ENCODE results near the gene TARBP2.
"Not testable (repeated sequence)": the region's sequence is repeated elsewhere in the genome, so short reads cannot be mapped to it uniquely, and the experiment has no call there.

The TARBP2 gene

DNA sequence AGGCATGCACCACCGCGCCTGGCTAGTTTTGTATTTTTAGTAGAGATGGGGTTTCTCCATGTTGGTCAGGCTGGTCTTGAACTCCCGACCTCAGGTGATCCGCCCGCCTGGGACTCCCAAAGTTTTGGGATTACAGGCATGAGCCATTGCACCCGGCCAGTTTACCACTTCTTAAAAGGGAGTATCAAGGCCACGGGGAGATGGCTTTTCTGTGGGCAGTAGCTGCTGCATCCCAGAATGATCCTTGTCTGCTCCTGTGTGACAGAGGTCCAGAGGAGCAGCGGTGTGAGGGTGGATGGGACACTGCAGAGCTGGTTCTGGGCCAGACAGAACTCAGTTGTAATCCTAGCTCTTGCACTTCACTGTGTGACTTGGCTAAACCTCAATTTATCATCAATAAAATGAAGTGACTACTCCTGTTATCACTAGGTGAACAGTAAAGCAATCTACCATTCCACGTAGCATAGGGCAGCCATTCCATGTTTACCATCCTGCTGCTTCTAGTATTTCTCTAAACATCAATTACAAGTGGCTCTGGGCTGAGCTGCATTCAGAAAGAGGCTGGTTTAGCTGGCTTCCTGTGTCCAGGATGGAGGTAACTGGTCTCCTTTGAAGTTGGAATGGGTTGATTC, 9.2 kb downstream of the TARBP2 start:
- DNase-seq, result no peak

DNA sequence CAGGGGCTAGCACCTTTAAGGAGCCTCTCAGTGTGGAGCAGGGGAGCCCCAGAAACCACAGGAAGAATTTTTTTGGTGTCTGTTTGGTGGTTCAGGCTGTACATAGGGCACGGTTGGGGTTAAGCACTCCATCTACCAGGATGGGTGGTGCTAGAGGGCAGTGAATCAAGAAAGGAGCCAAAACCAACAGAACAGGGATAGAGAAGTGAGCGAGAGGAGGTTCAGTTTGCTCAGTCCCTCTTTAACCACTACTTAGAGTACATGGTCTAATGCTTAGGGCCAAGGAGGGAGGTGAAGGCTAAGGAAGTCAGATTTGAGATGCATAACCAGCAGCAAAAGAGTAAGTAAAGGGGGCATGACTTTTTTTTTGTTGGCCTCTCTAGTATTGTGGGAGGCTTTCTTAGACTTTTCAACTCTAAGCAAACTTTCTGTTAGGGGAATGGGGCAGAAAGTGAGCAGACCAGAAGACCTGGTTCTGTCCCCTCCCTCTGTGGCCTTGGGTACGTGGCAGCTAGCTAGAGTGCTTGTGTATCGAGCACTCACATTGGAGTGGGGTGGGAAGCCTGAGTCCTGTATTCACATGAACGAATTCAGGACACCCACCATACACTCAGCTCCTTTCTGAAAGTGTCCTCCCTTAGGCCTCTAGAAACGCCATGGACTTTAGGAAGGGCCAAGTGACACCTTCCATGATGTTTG, 12.8 kb downstream of the TARBP2 start:
- DNase-seq, result no peak

DNA sequence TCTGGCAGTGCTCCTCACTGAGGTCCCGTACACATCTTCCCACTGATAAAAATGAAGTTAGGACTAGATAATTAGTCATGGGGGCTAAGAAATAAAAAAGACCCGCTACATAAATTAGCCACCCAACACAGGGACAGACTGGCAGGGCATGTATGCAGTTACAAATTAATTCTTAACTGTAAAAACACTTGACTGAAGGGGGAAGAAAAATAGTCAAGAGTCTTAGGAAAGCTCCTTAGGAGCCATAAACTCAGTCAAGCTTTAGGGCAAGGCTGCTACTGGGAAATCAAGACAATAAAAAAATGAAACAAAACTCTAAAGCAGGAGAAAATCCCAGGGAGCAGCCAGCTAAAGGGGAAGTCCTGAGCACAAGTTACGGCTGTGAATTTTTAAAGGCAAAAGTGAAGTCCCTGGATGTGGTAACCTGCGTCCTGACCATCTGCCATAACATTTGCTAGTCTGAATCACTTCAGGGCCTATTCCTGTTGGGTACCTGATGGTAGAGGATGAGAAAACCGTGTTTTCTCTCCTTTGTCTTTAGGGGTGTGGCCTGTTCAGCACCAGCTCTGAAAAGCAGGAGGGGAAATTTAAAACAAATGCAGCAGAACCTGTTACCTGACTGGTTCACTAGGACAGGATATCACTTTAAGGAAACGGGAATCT, 13.7 kb downstream of the TARBP2 start:
- DNase-seq, result no peak

DNA sequence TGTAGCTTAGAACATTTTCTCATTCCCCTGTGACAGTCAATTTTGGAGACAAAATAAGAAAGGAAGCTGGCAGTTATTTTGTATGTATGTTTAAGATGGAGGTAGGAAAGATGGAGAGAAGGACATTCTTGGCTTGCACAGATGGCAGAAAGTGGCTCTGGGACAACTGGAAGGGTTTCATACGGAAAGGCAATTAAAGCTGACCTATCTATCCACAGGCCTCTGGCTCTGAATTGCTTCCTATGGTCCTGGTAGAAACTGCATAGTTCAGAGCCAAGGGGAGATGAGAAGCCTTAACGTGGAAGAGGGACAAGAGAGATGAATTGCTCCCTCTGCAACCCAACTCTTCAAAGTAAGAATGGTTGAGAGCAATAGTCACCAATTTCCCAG, 14.2 kb downstream of the TARBP2 start:
- DNase-seq, result no peak

DNA sequence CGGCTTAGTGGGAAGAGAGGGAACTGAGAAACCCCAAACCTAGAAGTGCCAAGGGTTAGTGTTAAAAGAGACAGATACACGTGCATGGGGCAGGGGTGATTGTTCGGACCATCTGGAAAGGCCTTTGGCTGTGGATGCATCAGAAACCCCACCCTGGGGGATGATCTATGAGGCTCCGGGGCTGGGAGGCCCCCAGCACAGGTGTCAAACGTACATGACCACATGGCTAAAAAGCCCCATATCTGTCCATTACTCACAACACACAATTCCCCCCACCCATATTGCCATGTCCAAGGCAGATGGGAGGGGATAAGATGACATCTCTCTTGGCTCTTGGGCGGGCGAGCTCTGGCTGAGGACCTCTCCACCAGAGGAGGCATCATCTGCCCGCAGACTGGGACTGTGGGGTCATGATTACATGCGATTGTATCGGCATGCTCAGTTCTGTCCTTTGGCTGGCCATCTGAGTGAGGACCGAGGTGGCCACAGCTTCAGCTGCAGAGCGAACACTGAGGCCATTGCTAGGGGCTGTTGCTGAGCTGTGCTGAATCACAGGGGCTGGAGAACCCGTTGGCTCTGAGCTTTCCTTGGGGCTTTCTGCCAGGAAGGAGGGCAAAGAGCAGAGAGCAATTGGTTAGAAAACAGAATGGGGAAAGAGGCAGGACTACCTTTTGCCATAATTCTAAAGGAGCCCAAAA, 15.8 kb downstream of the TARBP2 start:
- no peak for DNase-seq

DNA sequence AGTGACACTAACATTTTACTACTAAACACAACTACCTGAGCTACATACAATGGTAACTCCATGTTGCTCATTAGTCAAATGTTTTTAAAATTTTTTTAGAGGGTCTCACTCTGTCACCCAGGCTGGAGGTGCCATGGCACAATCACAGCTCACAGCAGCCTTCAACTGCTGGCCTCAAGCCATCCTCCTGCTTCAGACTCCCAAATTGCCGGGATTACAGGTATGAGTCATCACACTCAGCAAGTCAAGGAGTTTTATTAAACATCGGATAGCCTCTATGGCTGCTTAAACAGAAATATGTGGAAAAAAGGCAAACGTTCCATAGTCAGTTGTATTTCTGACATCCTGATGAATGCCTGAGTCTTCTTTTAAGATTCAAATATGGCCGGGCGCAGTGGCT, 17.3 kb downstream of the TARBP2 start:
- no peak for DNase-seq

DNA sequence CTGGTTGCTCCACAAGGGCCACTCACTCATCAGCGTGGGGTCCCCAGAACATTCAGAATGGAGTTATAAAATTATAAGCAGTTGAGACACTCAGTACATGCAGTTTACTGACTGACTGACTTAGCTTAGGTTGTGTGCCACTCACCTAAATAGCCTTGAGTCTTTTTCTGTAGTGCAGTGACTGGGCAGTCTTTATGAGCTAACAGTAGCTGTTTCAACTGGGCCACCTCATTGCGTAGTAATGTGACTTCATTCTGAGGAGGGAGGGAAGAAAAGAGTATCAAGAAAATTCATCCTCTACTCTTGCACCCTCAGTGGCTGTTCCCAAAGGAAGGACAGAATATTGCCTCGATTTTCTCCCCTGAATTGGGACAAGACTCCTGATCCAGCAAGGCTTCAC, 22.0 kb downstream of the TARBP2 start:
- DNase-seq, result no peak

DNA sequence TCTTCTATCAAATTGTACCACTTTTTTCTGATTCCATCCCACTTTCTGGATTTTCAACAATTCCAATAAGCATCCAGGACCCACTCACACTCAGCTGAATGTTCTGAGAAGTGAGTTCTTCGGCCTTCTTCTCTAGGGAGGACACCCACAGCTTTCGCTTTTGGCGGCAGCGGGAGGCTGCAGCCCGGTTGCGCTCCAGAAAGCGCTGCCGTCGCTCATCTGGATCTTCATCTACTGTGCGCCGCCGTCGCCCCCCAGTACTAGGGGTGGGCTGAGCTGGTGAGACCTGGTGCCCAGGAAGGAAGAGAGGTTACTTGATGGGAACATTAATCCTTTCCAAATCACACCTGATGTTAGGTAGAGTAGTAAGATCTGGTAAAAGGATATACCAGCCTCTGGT, 23.4 kb downstream of the TARBP2 start:
- DNase-seq, result no peak

DNA sequence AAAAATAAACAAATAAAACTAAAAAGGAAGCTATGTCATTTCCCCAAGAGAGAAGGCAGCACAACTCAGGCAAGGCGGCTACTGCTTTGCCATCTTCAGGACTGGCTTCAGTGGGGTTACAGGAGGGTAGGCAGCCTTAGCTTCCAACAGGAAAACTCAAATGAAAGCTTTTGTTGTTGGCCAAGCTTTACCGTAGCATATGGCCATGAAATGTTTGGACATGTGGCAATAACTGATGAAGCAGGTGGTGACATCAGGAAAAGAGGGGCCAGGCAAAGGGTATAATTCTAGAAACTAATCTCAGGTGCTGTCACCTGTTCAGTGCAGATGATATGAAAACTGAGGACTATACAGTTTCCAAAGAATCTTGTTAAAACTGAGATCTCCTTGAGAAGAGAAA, 29.0 kb downstream of the TARBP2 start:
- DNase-seq, result no peak

DNA sequence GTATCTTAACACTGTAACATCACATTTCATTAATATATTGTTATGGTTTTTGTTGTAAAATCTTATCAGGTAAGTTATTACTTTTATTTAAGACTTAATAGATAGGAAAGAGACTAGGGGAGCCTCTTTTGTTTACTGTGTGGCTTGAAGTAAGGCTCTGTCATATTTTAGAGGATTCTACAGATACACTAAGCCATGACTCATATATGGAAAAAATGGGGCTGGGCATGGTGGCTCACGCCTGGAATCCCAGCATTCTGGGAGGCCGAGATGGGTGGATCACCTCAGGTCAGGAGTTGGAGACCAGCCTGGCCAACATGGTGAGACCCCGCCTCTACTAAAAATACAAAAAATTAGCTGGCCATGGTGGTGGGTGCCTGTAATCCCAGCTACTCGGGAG, 29.8 kb downstream of the TARBP2 start:
- no peak for DNase-seq

DNA sequence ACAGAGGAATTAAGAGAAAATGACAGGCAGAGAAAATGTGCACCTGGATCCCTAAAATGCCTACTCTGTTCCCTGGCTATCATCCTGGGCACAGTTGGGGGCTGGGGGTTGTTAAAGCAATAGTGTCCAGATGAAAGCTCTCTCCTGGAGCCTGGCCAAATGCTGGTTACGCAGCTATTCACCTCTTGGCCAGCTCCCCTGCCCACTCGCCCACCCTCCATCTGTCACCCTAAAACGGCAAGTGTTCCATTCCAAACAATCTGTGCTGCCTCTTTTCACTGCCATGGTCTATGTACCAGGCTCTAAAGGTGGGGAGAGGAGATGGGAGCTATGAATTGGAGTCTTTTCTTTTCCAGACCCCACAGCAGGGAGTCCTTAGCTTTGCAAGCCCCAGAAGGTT, 30.9 kb downstream of the TARBP2 start:
- no peak for DNase-seq

DNA sequence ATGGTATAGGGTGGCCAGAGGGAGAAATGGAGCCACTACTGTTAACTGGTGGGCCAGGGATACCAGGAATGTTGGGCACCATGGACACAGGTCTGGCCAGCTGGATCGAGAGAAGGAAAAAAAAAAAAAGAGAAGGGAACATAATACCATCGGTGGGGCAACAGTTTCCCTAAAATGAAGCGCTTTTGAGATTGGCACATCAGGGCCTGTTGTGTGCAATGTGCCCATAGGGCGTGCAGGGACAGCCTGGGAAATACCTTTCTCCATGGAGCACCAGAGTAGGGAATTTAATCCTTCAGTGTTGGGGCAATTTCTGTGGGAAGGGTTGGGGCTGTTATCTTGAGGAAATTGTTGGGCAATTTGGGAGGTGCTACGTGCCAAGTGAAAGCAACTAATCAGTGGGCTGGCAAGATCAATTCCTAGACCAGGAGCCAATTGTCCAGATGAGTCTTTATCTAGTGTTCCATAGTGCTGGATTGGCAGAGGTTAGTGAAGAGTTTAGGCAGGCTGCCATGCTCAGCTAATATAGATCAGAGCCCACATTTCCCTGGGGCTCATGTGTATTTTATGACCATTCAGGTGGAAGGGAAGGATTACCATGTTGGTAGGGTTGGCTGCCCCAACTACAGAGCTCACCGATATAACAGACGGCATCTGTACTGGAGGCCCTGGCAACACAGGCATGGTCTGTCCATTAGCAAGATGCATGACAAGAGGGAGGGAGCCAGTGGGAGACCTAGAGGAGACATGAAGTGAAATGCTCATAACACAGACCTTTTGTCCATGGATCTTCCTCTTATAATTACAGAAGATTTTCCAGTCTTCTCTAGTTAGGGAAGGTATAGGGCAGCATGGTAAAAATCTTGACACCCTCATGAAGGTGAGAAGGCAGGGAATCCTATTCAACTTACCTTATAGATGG, 31.7 kb downstream of the TARBP2 start:
- no peak for DNase-seq

DNA sequence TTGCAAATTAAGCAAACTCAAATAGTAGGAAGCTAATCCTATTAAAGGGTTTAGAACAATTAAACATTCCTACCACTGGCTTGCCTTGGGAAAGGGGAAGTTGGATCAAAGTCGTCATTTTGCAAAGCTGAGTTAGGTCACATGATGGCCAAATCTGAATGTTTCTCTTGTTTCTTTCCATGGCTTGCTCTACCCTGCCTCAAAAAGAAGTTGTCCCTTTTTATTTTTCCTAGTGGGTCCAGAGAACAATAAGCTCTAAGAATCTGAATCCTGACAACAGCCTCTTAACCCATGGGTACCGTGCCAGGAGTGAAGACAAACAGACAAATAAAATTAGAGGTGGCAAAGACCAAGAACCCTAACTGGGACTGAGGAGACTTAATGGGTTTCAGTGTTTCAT, 32.4 kb downstream of the TARBP2 start:
- DNase-seq, result peak in 5 of 56 donors; percentile 3 to 31 (median 11)

DNA sequence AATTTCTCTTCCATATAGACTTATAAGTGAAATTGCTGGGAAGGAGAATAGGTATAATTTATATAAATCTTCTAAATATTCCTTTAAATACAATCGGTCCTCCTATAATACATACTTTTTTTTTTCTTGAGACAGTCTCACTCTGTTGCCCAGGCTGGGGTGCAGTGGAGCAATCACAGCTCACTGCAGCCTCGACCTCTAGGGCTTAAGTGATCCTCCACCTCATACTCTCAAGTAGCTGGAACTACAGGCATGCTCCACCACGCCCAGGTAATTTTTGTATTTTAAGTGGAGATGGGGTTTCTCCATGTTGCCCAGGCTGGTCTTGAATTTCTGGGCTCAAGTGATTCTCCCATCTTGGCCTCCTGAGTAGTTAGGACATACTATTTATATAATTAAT, 35.9 kb downstream of the TARBP2 start:
- no peak for DNase-seq

DNA sequence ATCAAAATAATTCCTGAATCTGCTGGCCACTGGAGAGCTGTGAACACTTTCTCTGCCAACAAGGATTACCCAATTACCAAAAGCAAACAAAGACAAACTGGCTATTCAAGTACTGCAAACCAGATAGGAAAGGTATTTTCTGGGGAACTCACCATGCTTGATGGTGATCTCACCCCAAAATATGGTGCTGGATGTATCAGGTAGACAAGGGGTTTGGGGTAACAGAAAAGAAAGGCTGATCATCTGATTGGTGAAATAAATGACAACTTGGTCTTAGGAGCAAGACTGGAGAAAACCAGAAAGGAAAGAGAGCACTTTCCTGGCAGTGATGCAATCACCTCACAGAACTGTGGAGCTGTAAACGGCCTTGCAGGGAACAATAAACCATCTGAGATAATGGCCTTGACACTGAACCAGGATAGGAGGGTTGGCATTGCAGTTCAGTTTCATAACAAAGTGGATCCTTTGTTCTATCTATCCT, 37.2 kb downstream of the TARBP2 start:
- DNase-seq, result peak in 11 of 56 donors; percentile 3 to 52 (median 13)

DNA sequence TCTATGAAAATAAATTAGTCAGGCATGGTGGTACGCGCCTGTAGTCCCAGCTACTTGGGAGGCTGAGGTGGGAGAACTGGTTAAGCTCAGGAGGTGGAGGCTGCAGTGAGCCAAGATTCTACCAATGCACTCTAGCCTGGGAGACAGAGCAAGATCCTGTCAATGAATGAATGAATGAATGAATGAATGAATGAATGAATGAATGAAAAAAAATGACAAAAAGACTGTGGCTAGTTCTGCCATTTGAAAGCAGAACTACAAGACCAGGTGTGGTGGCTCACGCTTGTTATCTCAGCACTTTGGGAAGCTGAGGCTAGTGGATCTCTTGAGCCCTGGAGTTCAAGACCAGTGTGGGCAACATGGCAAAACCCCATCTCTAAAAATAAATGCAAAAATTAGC, 38.4 kb downstream of the TARBP2 start:
- DNase-seq, result no peak

DNA sequence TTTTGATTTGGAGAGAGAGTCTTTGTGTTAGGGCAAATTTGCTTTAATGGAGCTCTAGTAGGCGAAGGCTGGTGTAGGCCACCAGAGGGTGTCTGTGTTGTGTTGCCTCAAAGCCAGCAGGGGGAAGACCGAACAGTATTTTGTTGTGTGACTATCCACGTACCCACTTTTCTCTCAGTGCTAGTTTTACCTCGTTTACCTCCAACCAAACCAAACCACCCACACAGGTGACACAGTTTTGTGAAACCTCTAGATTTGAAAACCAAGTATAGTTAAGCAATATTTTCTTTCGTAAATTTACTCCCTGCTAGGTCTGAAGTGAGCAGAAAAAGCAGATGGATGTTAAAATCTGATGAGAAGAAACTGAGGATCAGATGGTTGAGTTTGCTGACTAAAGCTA, 42.5 kb downstream of the TARBP2 start:
- peak in 49 of 56 donors; percentile 3 to 78 (median 42) for DNase-seq

DNA sequence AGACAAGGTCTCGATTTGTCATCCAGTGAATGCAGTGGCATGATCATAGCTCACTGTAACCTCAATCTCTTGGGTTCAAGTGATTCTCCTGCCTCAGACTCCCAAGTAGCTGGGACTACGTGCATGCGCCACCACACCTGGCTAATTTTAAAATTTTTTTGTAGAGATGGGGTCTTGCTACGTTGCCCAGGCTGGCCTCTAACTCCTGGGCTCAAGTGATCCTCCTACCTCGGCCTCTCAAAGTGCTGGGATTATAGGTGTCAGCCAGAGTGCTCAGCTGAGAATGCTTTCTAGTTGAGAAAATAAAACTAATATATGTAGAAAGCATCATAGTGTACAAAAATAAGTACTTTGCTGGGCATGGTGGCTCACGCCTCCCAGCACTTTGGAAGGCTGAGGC, 47.3 kb downstream of the TARBP2 start:
- DNase-seq, result not testable (repeated sequence)

DNA sequence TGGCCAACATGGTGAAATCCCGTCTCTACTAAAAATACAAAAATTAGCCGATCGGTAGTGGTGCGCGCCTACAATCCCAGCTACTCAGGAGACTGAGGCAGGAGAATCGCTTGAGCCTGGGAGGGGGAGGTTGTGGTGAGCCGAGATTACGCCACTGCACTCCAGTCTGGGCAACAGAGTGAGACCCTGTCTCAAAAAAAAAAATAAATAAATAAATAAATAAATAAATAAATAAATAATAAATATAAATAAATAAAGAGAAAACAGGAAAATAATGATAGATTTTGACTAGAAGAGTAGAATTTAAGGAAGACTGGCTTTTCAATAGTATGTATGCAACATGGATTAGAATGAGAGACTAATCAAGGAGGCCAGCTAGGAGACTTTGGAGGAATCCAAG, 49.0 kb downstream of the TARBP2 start:
- not testable (repeated sequence) for DNase-seq

DNA sequence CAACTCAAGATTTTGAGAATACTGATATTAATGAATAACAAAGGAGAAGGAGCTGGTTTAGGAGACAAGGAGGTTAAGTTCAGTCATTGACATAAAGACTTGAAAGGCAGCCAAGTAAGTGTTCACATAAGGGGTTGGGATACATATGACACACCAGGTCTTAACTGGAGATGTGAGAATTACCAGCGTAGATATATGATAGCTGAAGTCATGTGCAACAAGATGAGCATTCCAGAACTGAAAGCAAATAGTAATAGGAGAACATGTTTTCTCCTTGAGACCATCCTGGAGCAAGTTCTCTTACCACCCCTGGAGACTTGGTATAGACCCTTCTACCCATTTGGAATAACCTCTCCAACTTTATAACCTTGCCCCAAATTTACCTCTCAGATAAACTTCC, 49.5 kb downstream of the TARBP2 start:
- DNase-seq, result no peak

DNA sequence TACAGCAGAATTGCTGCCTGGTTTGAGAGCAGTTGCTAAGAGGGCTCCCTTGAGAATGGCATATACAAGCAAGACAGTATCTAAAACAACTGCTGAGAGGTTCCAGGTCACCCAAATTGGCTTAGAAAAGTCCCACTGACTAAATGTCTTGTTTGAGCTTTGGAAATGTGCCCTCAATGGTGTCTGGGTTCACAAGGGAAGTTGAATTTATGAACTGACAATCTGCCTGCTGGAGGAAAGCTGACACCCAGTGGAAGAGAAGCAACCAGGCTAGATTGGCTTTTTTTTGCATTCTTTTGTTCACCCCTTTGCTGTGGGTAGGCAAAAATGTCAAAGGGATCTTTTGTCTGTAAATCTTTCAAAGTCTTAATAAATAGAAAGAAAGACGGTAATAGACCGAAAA, 50.8 kb downstream of the TARBP2 start:
- DNase-seq, result peak in 2 of 56 donors; percentile 5 to 8
